GM18498 (cell line): ENCODE measurements around the gene RFC2.
"Not testable (repeated sequence)": the region's sequence is repeated elsewhere in the genome, so short reads cannot be mapped to it uniquely, and the experiment has no call there.

Experiments used
- ATAC-seq: cut with Tn5 transposase; IDR thresholded peaks from one replicate; pipeline ENCODE4 v1.9.1; 2021; ENCODE audit warnings: mild to moderate bottlenecking, moderate library complexity; ENCODE audit not compliant: unreplicated experiment

RFC2 gene

GRCh38 chr7:74219416-74219815, 34.8 kb downstream of the RFC2 start:
- ATAC-seq: no peak

GRCh38 chr7:74218343-74218698, 35.9 kb downstream of the RFC2 start:
- no peak for ATAC-seq

GRCh38 chr7:74217455-74218342, 36.5 kb downstream of the RFC2 start:
- peak; percentile 47 for ATAC-seq

GRCh38 chr7:74216361-74216761, 37.8 kb downstream of the RFC2 start:
- no peak for ATAC-seq

GRCh38 chr7:74215921-74216320, 38.3 kb downstream of the RFC2 start:
- no peak for ATAC-seq

- no peak for ATAC-seq
These were observed 39.2 kb downstream of the RFC2 start for GRCh38 chr7:74214816-74215630.

GRCh38 chr7:74212661-74213060, 41.5 kb downstream of the RFC2 start:
- no peak for ATAC-seq

GRCh38 chr7:74208241-74208640, 46.0 kb downstream of the RFC2 start:
- not testable (repeated sequence) for ATAC-seq

- ATAC-seq: no peak
These were observed 46.6 kb downstream of the RFC2 start for GRCh38 chr7:74207586-74207985.

GRCh38 chr7:74206589-74207120, 47.5 kb downstream of the RFC2 start:
- ATAC-seq: peak; percentile 38

GRCh38 chr7:74206052-74206451, 48.1 kb downstream of the RFC2 start:
- ATAC-seq: not testable (repeated sequence)

GRCh38 chr7:74203956-74204618, 50.1 kb downstream of the RFC2 start:
- ATAC-seq: no peak

GRCh38 chr7:74202841-74203556, 51.2 kb downstream of the RFC2 start:
- no peak for ATAC-seq

- ATAC-seq: no peak
These were observed 54.4 kb downstream of the RFC2 start for GRCh38 chr7:74199551-74200355.

GRCh38 chr7:74197449-74198124, 56.6 kb downstream of the RFC2 start:
- no peak for ATAC-seq

- not testable (repeated sequence) for ATAC-seq
These were observed 58.1 kb downstream of the RFC2 start for GRCh38 chr7:74195968-74196654.

GRCh38 chr7:74195139-74195860, 58.9 kb downstream of the RFC2 start:
- ATAC-seq: not testable (repeated sequence)

GRCh38 chr7:74194686-74195085, 59.5 kb downstream of the RFC2 start:
- ATAC-seq: no peak
